Activated CD8-positive, alpha-beta memory T cell treated with anti-CD3 and anti-CD28 coated beads, Interleukin-2, amount 50 U/mL, for 48 hours (primary cell): ENCODE measurements around the gene REXO1.

Experiments used
- DNase-seq: peaks from one replicate; pipeline ENCODE4 v3.0.0-alpha.2; 2020

The REXO1 gene

GRCh38 chr19:1860821-1861598 lies 12.7 kb upstream of the REXO1 start:
- no peak for DNase-seq

- no peak for DNase-seq
Measured at GRCh38 chr19:1860042-1860775, 11.9 kb upstream of the REXO1 start.

GRCh38 chr19:1859331-1859781 lies 11.1 kb upstream of the REXO1 start:
- no peak for DNase-seq

GRCh38 chr19:1858412-1859081 lies 10.3 kb upstream of the REXO1 start:
- DNase-seq = no peak

GRCh38 chr19:1857648-1858326 lies 9.5 kb upstream of the REXO1 start:
- DNase-seq = no peak

GRCh38 chr19:1856698-1857603 lies 8.7 kb upstream of the REXO1 start:
- peak; percentile 78 for DNase-seq

GRCh38 chr19:1856345-1856697 lies 8.0 kb upstream of the REXO1 start:
- no peak for DNase-seq

GRCh38 chr19:1855828-1856255 lies 7.6 kb upstream of the REXO1 start:
- no peak for DNase-seq

- DNase-seq = peak; percentile 91
Measured at GRCh38 chr19:1855040-1855827, 7.0 kb upstream of the REXO1 start.

GRCh38 chr19:1854542-1855039 lies 6.3 kb upstream of the REXO1 start:
- DNase-seq = no peak

GRCh38 chr19:1854039-1854541 lies 5.8 kb upstream of the REXO1 start:
- DNase-seq = no peak

GRCh38 chr19:1853295-1854038 lies 5.2 kb upstream of the REXO1 start:
- peak; percentile 94 for DNase-seq

GRCh38 chr19:1852581-1853128 lies 4.4 kb upstream of the REXO1 start:
- no peak for DNase-seq

- peak; percentile 77 for DNase-seq
Measured at GRCh38 chr19:1851654-1852580, 3.6 kb upstream of the REXO1 start.

GRCh38 chr19:1850809-1851653 lies 2.7 kb upstream of the REXO1 start:
- DNase-seq = no peak

GRCh38 chr19:1849886-1850398 lies 1.7 kb upstream of the REXO1 start:
- DNase-seq = no peak

GRCh38 chr19:1849132-1849474 lies 820 bp upstream of the REXO1 start:
- DNase-seq = no peak
